ENCODE results near the gene SLC9A8.

GRCh38 chr20:49870261-49870660, 57.6 kb downstream of the SLC9A8 start:
- TF ChIP-seq POLR2AphosphoS5 (IDR thresholded peaks at IDR 0.05; ENCODE audit: insufficient read depth, low read depth, low read length) = no peak
- no peak for TF ChIP-seq CTCF (IDR thresholded peaks at IDR 0.05; ENCODE audit: extremely low read depth in 1 of 2, insufficient read depth in 1 of 2, low read depth in 1 of 2, low read length in 2 of 2)
- TF ChIP-seq POLR2A (IDR thresholded peaks at IDR 0.05; ENCODE audit: low read depth, low read length) = no peak
- no peak for TF ChIP-seq MYC (IDR thresholded peaks at IDR 0.05; ENCODE audit: low read depth, low read length)
- TF ChIP-seq EZH2 (IDR thresholded peaks at IDR 0.05; ENCODE audit: borderline replicate concordance, low read depth, low read length, severe bottlenecking) = no peak
- TF ChIP-seq, protein P1, sequence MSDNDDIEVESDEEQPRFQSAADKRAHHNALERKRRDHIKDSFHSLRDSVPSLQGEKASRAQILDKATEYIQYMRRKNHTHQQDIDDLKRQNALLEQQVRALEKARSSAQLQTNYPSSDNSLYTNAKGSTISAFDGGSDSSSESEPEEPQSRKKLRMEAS (IDR thresholded peaks at IDR 0.05; ENCODE audit: insufficient read depth, insufficient read length) = no peak
- TF ChIP-seq FOS (IDR thresholded peaks at IDR 0.05; ENCODE audit: borderline replicate concordance, insufficient read depth, low read length) = no peak
- TF ChIP-seq GATA2 (IDR thresholded peaks at IDR 0.05; ENCODE audit: insufficient read depth, insufficient read length, low read depth, low read length) = no peak

Data from endothelial cell of umbilical vein (primary cell).